Head of caudate nucleus (tissue), 42 donors: Measurements from ENCODE around the gene ZFP37.

Source experiments
- DNase-seq, 42 donors: peaks; one replicate each; pipeline versions ENCODE4 v3.0.0 to v3.0.0-alpha.2; 2020 to 2021; ENCODE audit warnings: mixed read lengths in 7 of 42
- intact Hi-C: fragments of 100-400 bp; cut with DNase I; formaldehyde crosslinking; loops from one replicate; pipeline ENCODE4 v1.15.0; 2022

The ZFP37 gene

DNA sequence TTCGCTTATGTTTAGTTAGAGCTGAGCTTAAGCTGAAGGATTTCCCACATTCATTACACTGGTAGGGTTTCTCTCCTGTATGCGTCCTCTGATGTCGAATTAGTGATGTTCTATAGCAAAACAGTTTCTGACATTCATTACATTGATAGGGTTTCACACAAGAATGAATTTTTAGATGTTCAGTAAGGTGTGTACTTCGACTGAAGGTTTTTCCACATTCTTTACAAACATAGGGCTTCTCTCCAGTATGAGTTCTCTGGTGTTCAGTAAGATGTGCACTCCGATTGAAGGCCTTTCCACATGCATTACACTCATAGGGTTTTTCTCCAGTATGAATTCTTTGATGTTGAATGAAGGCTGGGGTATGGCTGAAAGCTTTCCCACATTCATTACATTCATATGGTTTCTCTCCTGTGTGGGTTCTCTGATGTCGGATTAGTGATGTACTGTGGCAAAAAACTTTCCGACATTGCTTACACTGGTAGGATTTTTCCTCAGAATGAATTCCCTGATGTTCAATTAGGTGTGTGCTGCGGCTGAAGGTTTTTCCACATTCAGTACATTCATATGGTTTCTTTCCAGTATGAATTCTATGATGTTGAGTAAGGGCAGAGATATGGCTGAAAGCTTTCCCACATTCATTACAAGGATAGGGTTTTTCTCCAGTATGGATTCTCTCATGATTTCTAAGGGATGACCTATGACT is 59.1 kb downstream of the ZFP37 start:
- intact Hi-C loops = no loop called here

More for the DNA sequence above, 59.1 kb downstream of the ZFP37 start:
- no peak for DNase-seq
